GM23248 (cell line): ENCODE measurements around the gene STUM.

Experiments
- EZH2 ChIP-seq: fragments of 200-600 bp; sonication (generic); IDR thresholded peaks from 2 replicates; pipeline ENCODE4 v1.6.1; 2018; ENCODE audit warnings: antibody characterized with exemption, mild to moderate bottlenecking; ENCODE audit not compliant: insufficient read depth, poor library complexity, severe bottlenecking
- EZH2phosphoT487 ChIP-seq: fragments of 200-600 bp; sonication (generic); IDR thresholded peaks from 2 replicates; pipeline ENCODE4 v1.6.1; 2018; ENCODE audit warnings: antibody characterized with exemption, moderate library complexity, mild to moderate bottlenecking, low read depth; ENCODE audit not compliant: insufficient read depth

DNA sequence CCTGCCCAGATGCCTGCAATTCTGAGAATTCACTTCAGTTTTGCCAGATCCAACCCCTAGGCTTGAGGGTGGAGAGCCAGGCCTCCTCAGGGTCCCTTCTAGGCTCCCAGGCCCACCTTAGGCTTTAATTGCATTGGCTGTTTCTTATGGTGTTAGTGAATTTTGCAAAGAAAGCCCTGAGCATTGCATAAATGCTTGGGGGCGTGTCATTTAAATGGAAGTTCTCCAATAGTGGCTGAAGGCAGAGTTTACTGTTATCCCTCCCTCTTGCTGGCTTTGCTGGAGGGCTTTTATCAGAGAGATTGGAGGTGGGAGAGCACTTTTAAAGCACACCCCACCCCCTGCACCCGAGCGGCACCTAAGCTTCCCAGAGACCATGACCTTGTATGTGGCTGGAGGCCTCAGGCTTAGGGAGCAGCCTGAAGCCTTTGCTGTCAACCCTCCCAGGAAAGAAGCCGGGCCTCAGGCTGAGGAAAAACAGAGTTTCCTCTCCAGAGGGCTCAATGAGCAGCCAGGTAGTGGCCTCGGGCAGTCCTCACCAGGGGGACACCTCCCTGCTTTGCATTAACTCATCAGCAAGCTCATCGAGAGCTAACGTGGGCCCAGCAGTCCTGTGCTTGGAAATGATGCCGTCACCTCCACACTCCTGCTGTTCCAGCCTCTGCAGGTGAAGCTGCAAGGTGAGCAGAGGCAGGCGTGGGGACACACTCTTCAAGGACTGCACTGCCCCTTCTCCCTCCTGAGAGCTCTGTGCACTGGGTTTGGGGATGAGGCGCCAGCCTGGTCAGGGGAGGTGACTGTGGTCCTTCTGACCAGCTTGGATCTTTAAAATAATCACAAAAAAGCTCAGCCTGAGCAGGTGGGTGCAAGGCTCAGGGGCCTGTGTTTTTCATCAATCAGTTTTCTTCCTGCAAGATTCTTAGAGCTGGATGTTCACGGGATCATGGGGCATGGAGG lies 58.0 kb downstream of the STUM start:
- TF ChIP-seq EZH2phosphoT487 (no peak), EZH2 (no peak)
